GM21515 (cell line): ENCODE measurements around the gene ILDR2.
A peak's percentile ranks its signal among the peaks of the same experiment; 100 is the strongest.

Experiments used
- ATAC-seq: cut with Tn5 transposase; IDR thresholded peaks from one replicate; pipeline ENCODE4 v1.9.1; 2021; ENCODE audit not compliant: unreplicated experiment

The ILDR2 gene, protein sequence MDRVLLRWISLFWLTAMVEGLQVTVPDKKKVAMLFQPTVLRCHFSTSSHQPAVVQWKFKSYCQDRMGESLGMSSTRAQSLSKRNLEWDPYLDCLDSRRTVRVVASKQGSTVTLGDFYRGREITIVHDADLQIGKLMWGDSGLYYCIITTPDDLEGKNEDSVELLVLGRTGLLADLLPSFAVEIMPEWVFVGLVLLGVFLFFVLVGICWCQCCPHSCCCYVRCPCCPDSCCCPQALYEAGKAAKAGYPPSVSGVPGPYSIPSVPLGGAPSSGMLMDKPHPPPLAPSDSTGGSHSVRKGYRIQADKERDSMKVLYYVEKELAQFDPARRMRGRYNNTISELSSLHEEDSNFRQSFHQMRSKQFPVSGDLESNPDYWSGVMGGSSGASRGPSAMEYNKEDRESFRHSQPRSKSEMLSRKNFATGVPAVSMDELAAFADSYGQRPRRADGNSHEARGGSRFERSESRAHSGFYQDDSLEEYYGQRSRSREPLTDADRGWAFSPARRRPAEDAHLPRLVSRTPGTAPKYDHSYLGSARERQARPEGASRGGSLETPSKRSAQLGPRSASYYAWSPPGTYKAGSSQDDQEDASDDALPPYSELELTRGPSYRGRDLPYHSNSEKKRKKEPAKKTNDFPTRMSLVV

GRCh38 chr1:166975361-166976129, at the start of gene ILDR2:
Gene ILDR2, minus strand, starts transcription at chr1:166975540. Its CDS starts 272 bp downstream, at chr1:166975268.
- peak; percentile 70 for ATAC-seq

- ATAC-seq: no peak
Measured at GRCh38 chr1:167022384-167022783, 47.0 kb upstream of the ILDR2 start.

DNA sequence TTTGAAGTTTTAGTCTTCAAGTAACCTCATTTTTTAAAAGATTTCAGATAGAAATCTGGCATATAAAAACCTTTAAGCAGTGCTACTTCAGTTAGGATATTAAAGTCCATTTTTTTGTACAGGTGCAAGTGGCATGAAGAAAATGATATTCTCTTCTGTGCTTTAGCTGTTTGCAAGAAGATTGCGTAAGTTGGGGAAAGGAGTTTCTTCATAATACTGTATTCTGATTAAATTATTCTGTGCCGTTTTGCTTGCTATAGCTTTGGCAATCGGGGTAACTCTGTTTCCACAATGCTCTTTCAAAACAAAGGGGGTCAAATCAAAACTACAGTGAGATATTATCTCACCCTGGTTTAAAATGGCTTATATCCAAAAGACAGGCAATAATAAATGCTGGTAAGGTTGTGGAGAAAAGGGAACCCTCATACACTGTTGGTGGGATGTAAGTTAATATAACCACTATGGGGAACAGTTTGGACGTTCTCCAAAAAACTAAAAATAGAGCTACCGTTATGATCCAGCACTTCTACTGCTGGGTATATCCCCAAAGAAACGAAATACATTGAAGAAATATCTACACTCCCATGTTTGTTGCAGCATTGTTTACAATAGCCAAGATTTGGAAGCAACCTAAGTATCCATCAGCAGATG, 40.9 kb upstream of the ILDR2 start:
- ATAC-seq: no peak

- no peak for ATAC-seq
Measured at GRCh38 chr1:167013108-167013929, 38.0 kb upstream of the ILDR2 start.

GRCh38 chr1:167012570-167012969, 37.2 kb upstream of the ILDR2 start:
- no peak for ATAC-seq

DNA sequence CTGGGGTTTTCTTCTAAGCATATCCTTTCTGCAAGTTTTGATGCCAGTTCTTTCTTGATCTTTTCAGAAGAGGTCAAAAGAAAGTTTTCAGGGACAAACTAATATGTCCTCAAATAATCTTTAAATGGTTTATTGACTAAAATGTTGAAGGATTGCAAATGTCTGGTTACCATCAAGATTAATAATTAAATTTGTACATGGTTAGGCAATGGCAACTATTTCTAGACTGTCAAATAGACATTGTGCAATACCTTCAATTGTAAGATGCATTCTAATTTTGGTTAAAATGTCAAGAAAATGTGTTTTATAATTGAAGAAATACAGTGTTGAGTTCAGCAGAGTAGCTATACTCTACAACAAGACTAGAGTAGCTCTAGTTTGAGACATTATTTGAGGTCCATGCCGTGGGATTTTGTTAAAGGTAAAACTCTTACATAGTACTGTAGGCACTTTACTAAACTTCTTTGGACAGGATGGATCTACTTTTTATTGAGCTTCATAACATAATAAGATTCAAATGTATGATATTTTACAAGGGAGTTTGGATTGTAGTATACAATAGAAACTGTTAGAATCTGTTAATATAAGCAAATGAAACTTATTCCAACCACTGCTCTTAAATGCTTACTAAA, 36.3 kb upstream of the ILDR2 start:
- ATAC-seq: no peak

GRCh38 chr1:167003711-167004110, 28.4 kb upstream of the ILDR2 start:
- no peak for ATAC-seq

DNA sequence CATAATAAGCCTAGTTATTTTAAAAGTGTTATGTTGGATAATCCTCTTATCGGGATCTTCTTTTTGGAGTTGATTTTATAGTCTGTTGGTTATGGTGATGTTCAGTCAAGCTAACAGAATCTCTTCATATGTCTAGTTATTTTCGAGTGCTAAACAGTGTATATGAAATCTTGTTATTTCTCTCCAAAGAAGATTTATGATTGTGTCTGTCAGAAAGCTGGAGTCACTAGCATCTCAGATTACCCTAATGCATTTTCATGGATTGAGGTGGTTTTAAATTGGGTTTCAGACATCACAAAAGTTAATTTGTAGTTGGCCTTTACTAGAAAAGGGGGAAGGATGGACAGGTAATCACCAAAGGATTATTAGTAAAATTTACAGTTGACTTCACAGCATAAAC, 27.0 kb upstream of the ILDR2 start:
- ATAC-seq: no peak

GRCh38 chr1:167000546-167000945, 25.2 kb upstream of the ILDR2 start:
- no peak for ATAC-seq

DNA sequence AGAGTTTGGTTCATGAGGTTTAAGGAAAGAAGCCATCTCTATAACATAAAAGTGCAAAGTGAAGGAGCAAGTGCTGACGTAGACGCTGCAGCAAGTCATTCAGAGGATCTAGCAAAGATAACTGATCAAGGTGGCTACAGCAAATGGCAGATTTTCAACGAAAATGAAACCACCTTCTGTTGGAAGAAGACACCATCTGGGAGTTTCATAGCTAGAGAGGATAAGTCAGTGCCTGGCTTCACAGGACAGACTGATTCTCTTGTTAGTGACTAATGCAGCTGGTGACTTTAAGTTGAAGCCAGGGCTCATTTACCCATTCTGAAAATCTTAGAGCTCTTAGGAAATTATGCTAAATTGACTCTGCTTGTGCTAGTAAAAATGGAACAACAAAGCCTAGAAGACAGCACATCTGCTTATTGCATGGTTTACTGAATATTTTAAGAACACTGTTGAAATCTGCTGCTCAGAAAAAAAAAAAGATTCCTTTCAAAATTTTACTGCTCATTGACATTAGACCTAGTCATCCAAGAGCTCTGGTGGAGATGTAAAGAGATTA, 24.2 kb upstream of the ILDR2 start:
- no peak for ATAC-seq

GRCh38 chr1:166999075-166999474, 23.7 kb upstream of the ILDR2 start:
- ATAC-seq: no peak

DNA sequence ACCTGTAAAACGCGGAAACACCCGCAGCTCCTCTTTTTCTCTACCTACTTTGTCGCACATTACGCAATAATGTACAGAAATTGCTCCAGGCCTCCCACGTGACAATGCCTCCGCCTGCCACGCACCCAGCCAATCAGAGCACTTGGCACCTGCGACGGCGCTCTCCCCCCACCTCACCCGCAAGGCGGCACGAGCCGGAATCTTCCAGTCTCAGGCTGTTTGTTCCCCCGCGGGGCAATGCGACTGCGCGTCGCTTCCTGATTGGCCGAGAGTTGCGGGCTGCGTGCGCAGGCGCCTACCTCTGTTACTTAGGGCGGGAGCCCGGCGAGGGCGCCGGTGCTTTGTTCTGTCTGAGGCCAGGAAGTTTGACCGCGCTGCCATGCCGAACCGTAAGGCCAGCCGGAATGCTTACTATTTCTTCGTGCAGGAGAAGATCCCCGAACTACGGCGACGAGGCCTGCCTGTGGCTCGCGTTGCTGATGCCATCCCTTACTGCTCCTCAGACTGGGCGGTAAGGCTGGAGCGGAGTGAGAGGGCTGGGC, 13.7 kb upstream of the ILDR2 start, which contains the start of gene MAEL:
Gene MAEL, plus strand, starts transcription at position 307 of the 542 bp plus-strand sequence. Its CDS starts 73 bp downstream, at position 380.
- ATAC-seq: no peak

DNA sequence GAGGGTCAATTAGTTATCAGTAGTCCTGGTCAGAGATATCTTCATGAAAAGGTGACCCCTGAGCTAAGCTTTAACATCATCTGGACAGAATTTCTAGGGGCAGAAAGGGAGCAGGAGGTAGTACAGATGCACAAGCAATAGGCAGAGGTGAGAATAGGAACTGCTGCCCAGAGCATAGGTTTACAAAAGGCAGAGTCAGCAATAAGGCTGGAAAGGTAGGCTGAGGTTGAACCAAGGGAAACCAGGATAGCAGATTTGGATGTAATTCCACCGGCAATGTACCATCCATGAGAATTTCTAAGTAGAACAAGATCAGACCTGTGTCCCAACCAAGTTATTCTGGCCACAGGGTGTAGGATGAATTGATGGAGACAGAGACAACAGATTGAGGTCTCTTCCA, 6.2 kb upstream of the ILDR2 start:
- no peak for ATAC-seq

- ATAC-seq: no peak
Measured at GRCh38 chr1:166980818-166981217, 5.5 kb upstream of the ILDR2 start.

DNA sequence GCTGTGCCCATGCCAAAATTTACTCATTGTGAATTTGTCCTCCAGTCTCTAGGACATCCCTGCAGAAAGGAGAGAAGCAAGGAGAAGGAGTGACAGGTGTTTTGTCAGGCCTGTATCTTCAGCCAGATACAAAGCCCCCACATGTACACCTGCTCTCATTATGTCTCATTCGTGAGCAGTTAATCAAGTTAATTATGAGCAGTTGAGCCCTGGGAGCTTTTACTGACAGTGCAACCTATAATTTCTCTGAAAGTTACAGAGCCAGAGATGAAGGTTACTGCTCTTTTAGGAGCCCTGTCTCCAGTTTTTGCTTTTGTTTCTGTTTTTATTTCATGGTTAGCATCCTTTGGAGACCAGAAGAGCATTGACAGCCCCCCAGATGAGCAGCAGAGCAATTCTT, 5.0 kb upstream of the ILDR2 start:
- no peak for ATAC-seq

- ATAC-seq: no peak
Measured at GRCh38 chr1:166978821-166979220, 3.5 kb upstream of the ILDR2 start.

DNA sequence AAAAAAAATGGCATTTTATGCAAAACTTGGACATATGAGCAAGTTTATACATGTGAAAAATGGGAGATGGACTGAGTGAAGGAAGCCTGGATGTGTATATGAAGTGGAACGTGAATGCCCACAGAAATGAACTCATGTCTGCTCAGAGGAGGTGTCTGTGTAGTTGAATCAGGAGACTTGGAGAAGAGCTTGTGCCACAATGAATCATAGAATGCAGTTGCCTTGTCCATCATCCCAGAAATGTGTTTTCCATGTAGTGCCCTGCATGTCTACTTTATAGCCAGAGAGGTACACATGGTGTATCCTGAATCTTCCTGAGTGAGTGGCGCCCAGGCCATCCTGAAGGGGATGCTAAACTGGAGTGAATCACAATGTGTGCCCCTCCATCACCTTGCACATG, 2.6 kb upstream of the ILDR2 start:
- no peak for ATAC-seq

DNA sequence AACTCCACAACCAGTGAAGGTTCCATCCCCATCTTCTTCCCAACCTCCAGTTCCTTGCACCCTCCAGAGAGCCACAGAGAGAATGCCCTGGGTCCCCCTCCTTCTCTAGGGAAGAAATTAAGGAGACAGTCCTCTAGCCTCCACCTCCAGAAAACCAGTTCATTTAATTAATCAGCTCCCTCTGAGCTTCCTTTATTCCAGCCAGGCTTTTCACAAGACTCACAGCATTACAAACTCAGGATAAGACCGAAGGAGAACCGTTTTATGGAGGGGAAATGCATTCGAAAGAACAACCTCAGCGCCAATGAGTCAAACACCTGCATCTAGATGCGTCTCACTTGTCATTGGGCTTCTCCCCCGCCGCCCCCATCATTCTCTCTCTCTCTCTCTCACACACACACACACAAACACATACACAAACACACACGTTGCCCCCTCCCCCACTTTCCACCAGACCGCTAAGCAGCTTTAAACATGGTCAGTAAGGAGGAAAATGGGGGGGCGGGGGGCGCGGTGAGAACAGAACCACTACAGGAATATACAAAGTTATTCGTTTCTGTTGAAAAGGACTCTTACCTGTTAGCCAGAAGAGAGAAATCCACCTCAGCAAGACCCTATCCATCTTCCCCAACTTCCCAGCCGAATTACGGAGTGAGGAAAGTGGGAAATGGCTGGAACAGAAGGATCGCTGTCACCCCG, 544 bp downstream of the ILDR2 start:
- ATAC-seq: no peak

DNA sequence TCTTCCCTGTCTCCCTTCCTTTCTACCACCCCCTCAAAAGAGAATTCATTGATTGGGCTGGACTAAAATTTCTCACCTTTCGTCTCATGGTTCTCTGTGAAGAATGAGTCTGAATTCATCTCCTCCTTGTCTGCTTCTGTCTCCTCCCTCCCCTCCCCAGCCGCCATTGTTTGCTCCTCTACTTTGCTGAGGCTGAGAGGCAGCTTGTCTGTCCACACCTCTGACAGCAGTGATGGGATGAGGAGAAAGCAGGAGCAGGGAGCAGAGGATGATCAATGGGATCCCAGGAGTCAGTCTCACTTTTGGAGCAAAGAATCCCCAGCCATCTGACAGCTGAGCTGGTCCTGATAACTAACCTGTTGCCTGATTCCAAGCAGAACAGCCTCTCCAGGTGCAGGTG, 2.5 kb downstream of the ILDR2 start:
- no peak for ATAC-seq
